ENCODE measurements around the gene TNFRSF6B.
"Not testable (repeated sequence)": the region's sequence is repeated elsewhere in the genome, so short reads cannot be mapped to it uniquely, and the experiment has no call there.

The TNFRSF6B gene

DNA sequence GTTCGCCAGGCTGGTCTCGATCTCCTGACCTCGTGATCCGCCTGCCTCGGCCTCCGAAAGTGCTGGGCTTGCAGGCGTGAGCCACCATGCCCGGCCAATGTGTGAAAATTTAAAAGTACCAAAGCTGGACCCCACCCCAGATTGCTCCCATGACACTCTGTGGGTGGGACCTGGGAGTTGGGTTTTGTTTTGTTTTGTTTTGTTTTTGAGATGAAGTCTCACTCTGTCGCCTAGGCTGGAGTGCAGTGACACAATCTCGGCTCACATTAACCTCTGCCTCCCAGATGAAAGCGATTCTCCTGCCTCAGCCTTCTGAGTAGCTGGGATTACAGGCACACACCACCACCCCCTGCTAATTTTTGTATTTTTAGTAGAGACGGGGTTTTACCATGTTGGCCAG, 24.8 kb upstream of the TNFRSF6B start:
- not testable (repeated sequence) for H3K9ac ChIP-seq (ENCODE audit: low read depth, low read length); H3K9me3 ChIP-seq (ENCODE audit: control insufficient read depth, insufficient read depth, low read length); H3K4me1 ChIP-seq (ENCODE audit: insufficient read depth, low read length)
- H3K36me3 ChIP-seq (ENCODE audit: insufficient read depth, low read length), result peaks cover 10% of the 10 kb centered on the region

DNA sequence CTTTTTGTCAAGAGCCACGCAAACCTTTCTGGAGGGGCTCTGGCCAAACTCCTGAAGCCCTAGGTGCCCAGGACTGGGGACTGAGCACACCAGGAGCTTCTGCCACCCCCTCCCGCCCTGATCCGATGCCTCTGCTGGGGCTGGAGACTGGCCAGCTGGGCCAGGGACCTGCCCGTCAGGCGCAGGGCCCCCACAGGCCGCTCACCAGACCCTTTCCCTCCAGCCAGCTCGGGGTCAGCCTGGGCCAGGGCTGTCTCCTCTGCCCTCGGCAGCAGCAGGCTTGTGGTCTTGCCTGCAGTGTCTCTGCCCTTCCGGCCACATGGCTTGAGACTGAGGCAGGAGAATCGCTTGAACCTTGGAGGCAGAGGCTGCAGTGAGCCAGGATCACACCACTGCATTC, 23.8 kb upstream of the TNFRSF6B start:
- Histone ChIP-seq H3K9me3 (ENCODE audit: control insufficient read depth, insufficient read depth, low read length) (no peaks in the 10 kb centered on the region), H3K9ac (ENCODE audit: low read depth, low read length) (no peak overlapping the region), H3K36me3 (ENCODE audit: insufficient read depth, low read length) (peaks cover 7% of the 10 kb centered on the region), H3K4me1 (ENCODE audit: insufficient read depth, low read length) (no peaks in the 10 kb centered on the region)

DNA sequence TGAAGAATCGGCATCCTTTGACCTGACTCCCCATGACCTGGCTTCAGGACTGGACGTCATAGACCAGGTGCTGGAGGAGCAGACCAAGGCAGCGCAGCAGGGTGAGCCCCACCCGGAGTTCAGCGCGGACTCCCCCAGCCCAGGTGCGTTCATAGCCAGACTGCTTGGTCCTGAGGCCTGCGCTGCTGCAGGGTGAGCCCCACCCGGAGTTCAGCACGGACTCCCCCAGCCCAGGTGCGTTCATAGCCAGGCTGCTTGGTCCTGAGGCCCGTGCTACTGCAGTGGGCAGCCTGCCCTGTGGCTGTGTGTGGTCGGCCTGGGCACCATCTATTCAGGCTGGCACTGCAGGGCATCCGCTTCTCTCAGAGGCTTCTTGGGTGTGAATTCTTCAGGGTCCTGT, 22.5 kb upstream of the TNFRSF6B start:
- H3K4me1 ChIP-seq (ENCODE audit: insufficient read depth, low read length), result no peaks in the 10 kb centered on the region
- H3K9ac ChIP-seq (ENCODE audit: low read depth, low read length), result no peak overlapping the region
- peaks cover 6% of the 10 kb centered on the region; the same call in 1 of the 2 replicates for H3K36me3 ChIP-seq (ENCODE audit: insufficient read depth, low read length)
- H3K9me3 ChIP-seq (ENCODE audit: control insufficient read depth, insufficient read depth, low read length), result no peaks in the 10 kb centered on the region

DNA sequence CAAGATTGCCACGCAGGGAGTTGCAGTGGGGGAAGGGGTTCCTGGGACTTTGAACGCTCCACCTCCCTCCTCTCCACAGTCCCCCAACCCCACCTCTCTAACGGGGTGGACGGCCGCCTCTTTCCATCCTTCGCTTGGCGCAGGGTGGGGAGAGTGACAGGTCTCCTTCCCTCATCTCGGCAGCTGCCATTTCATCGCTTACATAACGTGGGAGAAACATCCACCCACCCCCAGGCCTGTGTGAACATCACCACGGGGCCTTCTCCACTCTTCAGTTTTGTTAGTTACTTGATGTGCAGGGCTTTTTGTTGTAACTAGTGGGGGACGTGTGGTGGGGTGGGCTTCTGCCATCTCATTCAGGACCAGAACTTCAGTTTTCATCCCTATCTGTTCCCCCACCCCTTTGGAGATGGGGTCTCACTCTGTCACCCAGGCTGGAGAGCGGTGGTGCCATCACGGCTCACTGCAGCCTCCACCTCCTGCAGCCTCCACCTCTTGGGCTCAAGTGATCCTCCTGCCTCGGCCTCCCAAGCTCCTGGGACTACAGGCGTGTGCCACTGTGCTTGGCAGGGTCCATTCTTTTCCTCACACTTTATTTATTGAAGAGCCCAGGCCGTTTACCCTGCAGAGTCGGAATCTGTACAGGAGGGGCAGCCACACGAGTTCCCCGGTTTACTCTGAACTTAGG, 20.6 kb upstream of the TNFRSF6B start:
- Histone ChIP-seq H3K9ac (ENCODE audit: low read depth, low read length) (no peak overlapping the region), H3K4me1 (ENCODE audit: insufficient read depth, low read length) (no peaks in the 10 kb centered on the region), H3K9me3 (ENCODE audit: control insufficient read depth, insufficient read depth, low read length) (no peaks in the 10 kb centered on the region)

DNA sequence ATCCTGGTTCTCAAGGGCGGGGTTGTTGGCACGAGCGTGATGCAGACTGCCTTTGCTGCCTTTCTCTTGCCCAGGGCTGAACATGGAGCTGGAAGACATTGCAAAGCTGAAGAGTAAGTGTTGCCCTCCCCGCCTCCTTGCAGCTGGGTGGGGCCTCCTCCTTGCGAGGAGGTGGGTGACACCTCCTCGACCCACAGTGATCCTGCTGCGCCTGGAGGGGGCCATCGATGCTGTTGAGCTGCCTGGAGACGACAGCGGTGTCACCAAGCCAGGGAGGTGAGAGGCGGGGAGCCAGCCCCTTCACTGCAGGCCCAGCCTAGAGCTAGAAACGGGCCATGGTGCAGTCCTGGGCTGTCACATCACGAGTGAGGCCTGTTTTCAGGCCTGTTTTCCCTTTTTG, 18.4 kb upstream of the TNFRSF6B start:
- peaks cover 4% of the 10 kb centered on the region; the same call in 1 of the 2 replicates for H3K36me3 ChIP-seq (ENCODE audit: insufficient read depth, low read length)
- no peaks in the 10 kb centered on the region for H3K9me3 ChIP-seq (ENCODE audit: control insufficient read depth, insufficient read depth, low read length)
- no peak overlapping the region for H3K9ac ChIP-seq (ENCODE audit: low read depth, low read length)
- peaks cover under 1% of the 10 kb centered on the region; the same call in 1 of the 2 replicates for H3K4me1 ChIP-seq (ENCODE audit: insufficient read depth, low read length)

More for the DNA sequence above, 20.6 kb upstream of the TNFRSF6B start:
- peaks cover 3% of the 10 kb centered on the region; the same call in 1 of the 2 replicates for H3K36me3 ChIP-seq (ENCODE audit: insufficient read depth, low read length)

DNA sequence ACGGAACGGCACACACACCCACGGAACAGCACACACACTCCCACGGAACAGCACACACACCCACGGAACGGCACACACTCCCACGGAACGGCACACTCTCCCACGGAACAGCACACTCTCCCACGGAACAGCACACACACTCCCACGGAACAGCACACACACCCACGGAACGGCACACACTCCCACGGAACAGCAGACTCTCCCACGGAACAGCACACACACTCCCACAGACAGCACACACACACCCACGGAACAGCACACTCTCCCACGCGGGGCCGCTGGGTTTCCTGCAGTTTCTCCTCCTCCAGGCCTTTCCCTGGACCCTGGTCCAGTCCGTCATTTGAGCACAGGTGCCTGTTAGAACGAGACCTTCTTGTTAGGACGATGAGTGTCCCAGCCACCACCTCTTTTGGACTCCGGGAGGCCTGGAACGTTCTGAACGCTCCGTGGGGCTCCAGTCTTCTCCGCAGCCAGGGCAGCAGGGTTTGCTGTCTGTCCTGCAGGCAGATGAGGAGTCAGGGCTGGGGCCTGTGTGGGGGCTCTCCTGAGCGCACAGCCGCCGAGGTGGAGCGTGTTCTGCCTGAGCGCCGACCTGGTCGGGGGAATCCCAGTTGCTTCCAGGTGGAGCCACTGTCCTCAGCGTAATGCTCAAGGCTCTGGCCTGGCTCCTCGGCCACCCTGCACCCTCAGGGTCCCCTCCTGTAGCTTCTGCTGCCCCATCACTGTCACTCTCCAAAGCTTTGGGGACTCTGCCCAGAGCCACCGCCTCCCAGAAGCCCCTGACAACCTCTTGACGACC, 17.6 kb upstream of the TNFRSF6B start:
- no peaks in the 10 kb centered on the region for H3K9me3 ChIP-seq (ENCODE audit: control insufficient read depth, insufficient read depth, low read length)
- peaks cover 6% of the 10 kb centered on the region; the same call in 1 of the 2 replicates for H3K36me3 ChIP-seq (ENCODE audit: insufficient read depth, low read length)
- H3K4me1 ChIP-seq (ENCODE audit: insufficient read depth, low read length), result peaks cover 3% of the 10 kb centered on the region; the same call in 1 of the 2 replicates
- no peak overlapping the region for H3K9ac ChIP-seq (ENCODE audit: low read depth, low read length)

DNA sequence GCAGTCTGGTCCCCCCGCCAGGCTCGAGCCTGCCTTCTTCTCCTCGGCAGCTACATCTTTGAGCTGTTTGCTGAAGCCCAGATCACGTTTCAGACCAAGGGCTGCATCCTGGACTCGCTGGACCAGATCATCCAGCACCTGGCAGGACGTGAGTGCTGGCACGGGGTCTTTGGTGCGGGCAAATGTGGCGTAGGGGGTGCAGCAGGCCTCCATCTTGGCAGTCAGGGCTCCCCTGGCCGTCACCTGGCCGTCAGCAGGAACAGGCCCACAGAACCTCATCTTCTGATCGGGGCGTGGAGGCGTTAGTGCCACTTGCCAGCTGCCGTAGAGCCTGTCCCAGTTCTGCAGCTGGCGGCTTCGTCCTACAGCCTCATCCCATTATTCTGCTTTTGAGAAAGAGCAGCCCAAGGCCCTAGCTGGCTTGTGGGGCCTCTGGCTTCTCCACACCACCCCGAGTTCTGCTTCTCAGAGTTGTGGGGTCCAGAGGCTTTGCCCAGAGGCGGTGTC, 16.6 kb upstream of the TNFRSF6B start:
- Histone ChIP-seq H3K36me3 (ENCODE audit: insufficient read depth, low read length) (peaks cover 6% of the 10 kb centered on the region; the same call in 1 of the 2 replicates), H3K9ac (ENCODE audit: low read depth, low read length) (no peak overlapping the region), H3K9me3 (ENCODE audit: control insufficient read depth, insufficient read depth, low read length) (no peaks in the 10 kb centered on the region), H3K4me1 (ENCODE audit: insufficient read depth, low read length) (peaks cover 3% of the 10 kb centered on the region; the same call in 1 of the 2 replicates)

DNA sequence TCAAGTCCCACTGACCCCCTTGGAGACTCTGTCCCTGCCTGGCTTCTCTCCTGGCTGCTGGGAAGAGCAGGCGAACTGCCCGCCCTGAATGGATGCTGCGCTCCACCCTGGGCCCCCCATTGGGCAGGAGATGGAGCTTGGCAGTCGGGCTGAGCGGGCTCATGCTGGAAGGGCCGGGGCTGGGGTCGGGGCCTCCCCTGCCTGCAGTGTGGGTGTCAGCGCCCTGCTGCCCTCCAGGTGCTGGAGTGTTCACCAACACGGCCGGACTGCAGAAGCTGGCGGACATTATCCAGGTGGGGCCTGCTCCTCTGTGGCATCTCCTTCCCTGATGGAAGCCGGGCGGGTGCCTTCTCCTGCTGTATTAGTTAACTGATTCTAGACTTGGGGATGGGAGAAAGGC, 16.0 kb upstream of the TNFRSF6B start:
- no peaks in the 10 kb centered on the region for H3K9me3 ChIP-seq (ENCODE audit: control insufficient read depth, insufficient read depth, low read length)

DNA sequence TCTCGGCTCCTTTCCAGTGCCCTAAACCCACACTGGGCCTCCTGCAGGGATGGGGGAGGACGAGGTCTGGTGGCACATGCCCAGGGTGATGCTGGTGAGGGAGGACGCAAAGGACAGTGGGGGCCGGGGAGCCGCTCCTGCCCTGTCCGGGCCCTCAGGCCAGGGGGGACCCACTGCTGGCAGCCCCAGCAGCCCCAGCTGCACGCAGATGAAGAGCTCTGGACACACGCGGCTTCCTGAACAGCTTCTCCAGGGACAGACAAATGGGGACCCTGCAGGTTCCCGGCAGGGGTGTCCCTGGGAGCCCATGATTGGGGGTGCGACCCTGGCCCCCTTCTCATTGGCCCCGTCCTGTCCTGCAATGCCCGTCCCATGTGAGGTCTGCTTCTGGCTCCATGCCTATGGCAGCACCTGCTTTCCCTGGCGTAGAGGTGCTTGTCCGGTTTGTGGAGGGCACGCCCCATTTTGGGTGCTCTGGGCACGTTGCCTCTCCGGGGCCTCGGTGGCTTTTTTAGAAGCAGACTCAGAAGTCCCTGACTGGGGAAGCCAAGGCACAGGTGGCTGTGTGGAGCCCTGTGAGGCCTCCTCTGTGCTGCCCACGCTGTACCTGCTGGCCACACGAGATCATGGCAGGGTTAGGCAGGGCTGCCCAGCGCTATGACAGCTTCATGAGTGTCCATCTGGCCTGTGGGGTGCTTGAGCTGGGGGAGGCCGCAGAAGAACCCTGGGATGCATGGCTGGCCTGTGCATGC, 15.4 kb upstream of the TNFRSF6B start:
- H3K36me3 ChIP-seq (ENCODE audit: insufficient read depth, low read length), result peaks cover 3% of the 10 kb centered on the region; the same call in 1 of the 2 replicates
- H3K4me1 ChIP-seq (ENCODE audit: insufficient read depth, low read length), result peaks cover 3% of the 10 kb centered on the region; the same call in 1 of the 2 replicates
- H3K9ac ChIP-seq (ENCODE audit: low read depth, low read length), result no peak overlapping the region
- H3K9me3 ChIP-seq (ENCODE audit: control insufficient read depth, insufficient read depth, low read length), result no peaks in the 10 kb centered on the region

More for the DNA sequence above, 16.0 kb upstream of the TNFRSF6B start:
- Histone ChIP-seq H3K36me3 (ENCODE audit: insufficient read depth, low read length) (peaks cover 6% of the 10 kb centered on the region; the same call in 1 of the 2 replicates), H3K4me1 (ENCODE audit: insufficient read depth, low read length) (peaks cover 3% of the 10 kb centered on the region; the same call in 1 of the 2 replicates), H3K9ac (ENCODE audit: low read depth, low read length) (no peak overlapping the region)

DNA sequence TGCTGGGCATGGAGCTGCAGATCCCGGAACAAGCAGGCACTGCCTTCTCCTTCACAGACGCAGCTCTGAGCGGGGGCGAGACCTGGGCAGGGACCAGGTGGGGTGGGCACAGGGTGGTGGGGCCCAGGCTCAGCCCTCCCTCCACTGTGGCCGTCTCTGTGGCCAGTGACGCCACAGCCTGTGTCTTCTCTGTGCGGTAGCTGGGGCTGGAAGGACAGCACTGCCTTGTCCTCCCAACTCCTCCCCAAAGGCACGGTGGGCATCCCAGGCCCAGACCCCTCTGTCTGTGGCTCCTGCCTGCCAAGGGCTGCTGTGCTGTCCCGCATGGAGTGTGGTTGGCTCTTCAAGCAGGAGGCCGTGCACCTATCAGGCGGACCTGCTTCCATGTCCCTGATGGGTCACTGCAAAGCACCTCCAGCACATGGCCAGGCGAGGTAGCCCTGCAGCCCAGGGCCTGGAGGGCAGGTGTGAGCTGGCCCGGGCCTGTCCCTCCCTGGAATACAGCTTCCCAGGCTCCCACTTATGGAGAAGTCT, 14.8 kb upstream of the TNFRSF6B start:
- Histone ChIP-seq H3K36me3 (ENCODE audit: insufficient read depth, low read length) (peaks cover 3% of the 10 kb centered on the region; the same call in 1 of the 2 replicates), H3K4me1 (ENCODE audit: insufficient read depth, low read length) (peaks cover 3% of the 10 kb centered on the region; the same call in 1 of the 2 replicates), H3K9ac (ENCODE audit: low read depth, low read length) (no peak overlapping the region), H3K9me3 (ENCODE audit: control insufficient read depth, insufficient read depth, low read length) (no peaks in the 10 kb centered on the region)

DNA sequence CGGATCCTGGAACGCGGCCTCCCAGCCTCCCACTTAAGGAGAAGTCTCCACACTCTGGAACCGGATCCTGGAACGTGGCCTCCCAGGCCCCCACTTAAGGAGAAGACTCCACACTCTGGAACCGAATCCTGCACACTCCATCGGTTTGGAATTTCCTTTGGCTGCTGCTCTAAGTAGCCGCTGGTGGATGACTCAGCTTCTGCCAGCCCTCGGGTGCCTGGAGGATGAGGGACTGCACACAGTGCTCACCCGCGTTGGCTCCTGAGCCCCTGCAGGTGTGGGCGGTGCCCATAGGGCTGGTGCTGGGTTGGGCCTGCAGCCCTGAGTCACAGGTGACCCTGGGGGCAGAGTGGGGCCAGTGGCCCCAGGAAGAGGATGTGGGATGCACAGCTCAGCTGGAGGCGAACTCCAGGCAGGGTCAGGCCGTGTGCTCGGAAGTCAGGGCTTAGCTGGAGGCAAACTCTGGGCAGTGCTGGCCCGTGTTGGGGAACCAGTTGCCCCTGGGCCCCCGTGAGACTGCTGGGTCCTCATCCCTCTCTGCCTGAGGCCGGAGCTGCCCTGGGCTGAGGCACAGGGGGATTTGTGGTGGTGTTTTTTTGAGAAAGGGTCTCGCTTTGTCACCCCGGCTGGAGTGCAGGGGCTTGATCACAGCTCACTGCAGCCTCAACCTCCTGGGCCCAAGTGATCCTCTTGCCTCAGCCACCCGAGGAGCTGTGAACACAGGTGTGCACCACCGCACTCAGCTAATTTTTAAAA, 13.9 kb upstream of the TNFRSF6B start:
- Histone ChIP-seq H3K4me1 (ENCODE audit: insufficient read depth, low read length) (peaks cover 3% of the 10 kb centered on the region; the same call in 1 of the 2 replicates), H3K9ac (ENCODE audit: low read depth, low read length) (no peak overlapping the region), H3K9me3 (ENCODE audit: control insufficient read depth, insufficient read depth, low read length) (no peaks in the 10 kb centered on the region), H3K36me3 (ENCODE audit: insufficient read depth, low read length) (peaks cover 3% of the 10 kb centered on the region; the same call in 1 of the 2 replicates)

DNA sequence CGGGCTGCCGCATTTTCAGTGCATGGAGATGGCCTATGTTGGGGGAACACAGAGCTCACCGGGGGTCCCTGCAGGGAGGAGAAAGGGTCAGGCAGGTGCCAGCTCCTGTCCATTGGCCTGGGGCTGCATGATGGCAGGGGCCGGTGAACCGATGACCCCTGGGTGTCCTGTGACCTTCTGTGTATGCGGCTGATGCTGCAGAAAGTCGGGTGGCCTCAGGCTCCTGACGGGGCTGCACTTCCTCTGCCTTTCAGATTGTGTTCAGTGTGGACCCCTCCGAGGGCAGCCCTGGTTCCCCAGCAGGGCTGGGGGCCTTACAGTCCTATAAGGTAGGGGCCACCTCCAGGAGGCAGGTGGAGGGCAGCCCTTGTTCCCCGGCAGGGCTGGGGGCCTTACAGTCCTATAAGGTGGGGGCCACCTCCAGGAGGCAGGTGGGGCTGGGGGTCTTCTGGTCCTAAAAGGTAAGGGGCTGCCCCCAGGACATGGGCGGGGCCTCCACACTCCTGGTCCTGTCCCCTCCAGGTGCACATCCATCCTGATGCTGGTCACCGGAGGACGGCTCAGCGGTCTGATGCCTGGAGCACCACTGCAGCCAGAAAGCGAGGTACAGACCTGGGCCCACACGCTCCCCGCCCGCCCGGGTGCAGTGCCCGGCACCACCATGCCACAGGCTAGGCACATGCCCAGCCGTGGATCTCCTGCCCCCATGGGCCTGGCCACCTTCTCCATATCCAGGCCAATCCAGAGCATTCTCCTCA, 11.0 kb upstream of the TNFRSF6B start:
- Histone ChIP-seq H3K9me3 (ENCODE audit: control insufficient read depth, insufficient read depth, low read length) (no peaks in the 10 kb centered on the region), H3K9ac (ENCODE audit: low read depth, low read length) (no peak overlapping the region), H3K4me1 (ENCODE audit: insufficient read depth, low read length) (peaks cover 3% of the 10 kb centered on the region; the same call in 1 of the 2 replicates), H3K36me3 (ENCODE audit: insufficient read depth, low read length) (0 out of 2 replicates have a peak, but pooled peaks cover 3% of the 10 kb centered on the region)
